ENCODE data around the gene SPHK1.

DNA sequence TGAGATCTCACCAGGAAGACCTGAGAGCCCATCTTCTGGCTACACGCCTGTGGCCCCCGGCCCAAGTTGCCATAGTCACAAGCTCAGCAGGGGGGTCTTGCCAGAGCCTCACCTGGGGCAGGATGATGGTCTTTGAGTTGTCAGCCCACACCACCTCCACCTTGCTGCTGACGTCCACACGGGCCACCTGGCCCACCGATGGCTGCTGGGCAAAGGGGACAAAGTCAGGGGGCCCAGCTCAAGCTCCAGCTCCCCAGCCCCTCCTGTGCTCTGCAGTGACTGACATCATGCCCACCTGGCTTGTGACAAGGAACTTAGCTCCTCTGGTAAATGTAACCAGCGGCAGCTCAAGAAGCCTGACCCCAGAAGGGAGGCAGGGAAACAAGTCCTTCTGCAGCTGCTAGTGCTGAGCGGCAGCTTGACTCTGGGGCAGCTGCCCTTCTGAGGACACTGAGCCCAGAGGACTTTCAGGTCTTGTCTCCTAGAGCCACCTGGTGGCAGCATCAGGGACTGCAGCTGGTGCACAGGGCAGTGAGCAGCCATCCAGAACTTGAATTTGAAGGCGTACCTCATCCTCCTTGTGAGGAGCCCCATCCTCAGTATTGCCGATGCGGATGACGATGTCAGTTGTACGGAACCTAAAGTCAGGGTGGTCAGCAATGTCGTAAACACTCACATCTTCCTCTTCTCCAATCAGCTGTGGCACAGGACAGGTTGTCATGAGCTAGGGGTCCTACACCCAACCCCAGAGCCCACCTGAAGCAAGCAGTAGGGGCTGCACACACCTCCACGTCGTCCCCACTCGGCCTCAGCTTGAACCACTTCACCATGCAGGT lies 13.5 kb downstream of the SPHK1 start:
- TF ChIP-seq CTCF (IDR thresholded peaks at IDR 0.05) (peak; percentile 96 to 99 (median 98)), POLR2A (IDR thresholded peaks at IDR 0.05) (no peak)
